Tibial artery (tissue), 4 donors: ENCODE measurements around the gene PSD.

ENCODE experiments used
- DNase-seq, 2 donors: peaks; one replicate each; pipeline ENCODE4 v3.0.0-alpha.2; 2019
- H3K27ac ChIP-seq, 2 donors: fragments of 200-600 bp; sonication (generic) in 1 of 2; 1 replicate in 1 of 2; 2 replicates in 1 of 2; pipeline ENCODE4 v1.5.1; 2018 to 2019; ENCODE audit warnings: mild to moderate bottlenecking in 1 of 2
- H3K27me3 ChIP-seq, 2 donors: fragments of 200-600 bp; sonication (generic) in 1 of 2; one replicate each; pipeline versions ENCODE4 v1.5.1 to v1.6.0; 2016 to 2019
- H3K36me3 ChIP-seq, 3 donors: fragments of 200-600 bp; sonication (generic) in 2 of 3; one replicate each; pipeline ENCODE4 v1.5.1; 2016 to 2019; ENCODE audit warnings: mild to moderate bottlenecking in 2 of 3
- H3K4me1 ChIP-seq, 4 donors: fragments of 200-600 bp; sonication (generic) in 2 of 4; 1 replicate in 3 of 4; 2 replicates in 1 of 4; pipeline ENCODE4 v1.5.1; 2016 to 2019
- H3K4me3 ChIP-seq, 2 donors: fragments of 200-600 bp; sonication (generic) in 1 of 2; 1 replicate in 1 of 2; 2 replicates in 1 of 2; pipeline ENCODE4 v1.5.1; 2018 to 2019; ENCODE audit warnings: mild to moderate bottlenecking in 2 of 2
- H3K9me3 ChIP-seq, 3 donors: fragments of 200-600 bp; sonication (generic) in 1 of 3; one replicate each; pipeline ENCODE4 v1.5.1; 2016 to 2019
- CTCF ChIP-seq, 2 experiments: fragments of 200-600 bp in 1 of 2; fragments of 450-650 bp in 1 of 2; IDR thresholded peaks; one replicate each; pipeline ENCODE4 v1.5.1; 2017 to 2019; ENCODE audit warnings: antibody characterized with exemption in 2 of 2, mild to moderate bottlenecking in 1 of 2, moderate library complexity in 1 of 2
- intact Hi-C: fragments of 100-400 bp; cut with DNase I; formaldehyde crosslinking; loops from one replicate; pipeline ENCODE4 v1.15.0; 2023; ENCODE audit warnings: low total_unique reads

Gene PSD

GRCh38 chr10:102401342-102401654, 17.3 kb downstream of the PSD start:
- DNase-seq: no peak
- TF ChIP-seq CTCF (IDR thresholded peaks at IDR 0.05): no peak
- intact Hi-C loops: loop anchor here (5.0 kb wide), 2 partner anchors 76 to 229 kb away; no protein-coding TSS in a partner anchor
- no peak overlapping the region for H3K4me3 ChIP-seq
- H3K9me3 ChIP-seq: no peaks in the 10 kb centered on the region
- peaks cover 5 to 32% (median 19%) of the 10 kb centered on the region in 4 donors for H3K4me1 ChIP-seq
- peaks cover 12 to 43% (median 20%) of the 10 kb centered on the region in 3 donors for H3K36me3 ChIP-seq
- H3K27ac ChIP-seq: no peak overlapping the region
- H3K27me3 ChIP-seq: peaks cover 0 to 7% of the 10 kb centered on the region in 2 donors

- Histone ChIP-seq H3K27ac (no peak overlapping the region), H3K4me3 (no peak overlapping the region), H3K9me3 (no peaks in the 10 kb centered on the region), H3K27me3 (peaks cover 0 to 3% of the 10 kb centered on the region in 2 donors), H3K4me1 (peaks cover 5 to 37% (median 24%) of the 10 kb centered on the region in 4 donors), H3K36me3 (peaks cover 12 to 43% (median 20%) of the 10 kb centered on the region in 3 donors)
- TF ChIP-seq CTCF (IDR thresholded peaks at IDR 0.05): no peak
- intact Hi-C loops: loop anchor here (5.0 kb wide), 2 partner anchors 77 to 228 kb away; no protein-coding TSS in a partner anchor
- DNase-seq: no peak
These were observed 17.8 kb downstream of the PSD start for GRCh38 chr10:102400598-102401341.

- intact Hi-C loops: loop anchor here (5.0 kb wide), 2 partner anchors 77 to 228 kb away; no protein-coding TSS in a partner anchor
- Histone ChIP-seq H3K36me3 (peaks cover 12 to 43% (median 20%) of the 10 kb centered on the region in 3 donors), H3K4me1 (peaks cover 5 to 38% (median 24%) of the 10 kb centered on the region in 4 donors), H3K4me3 (peak overlapping the region in 1 of 2 donors; percentile 64), H3K27ac (peak overlapping the region; percentile 71 to 89), H3K27me3 (no peaks in the 10 kb centered on the region), H3K9me3 (no peaks in the 10 kb centered on the region)
- no peak for TF ChIP-seq CTCF (IDR thresholded peaks at IDR 0.05)
- DNase-seq: no peak
These were observed 18.5 kb downstream of the PSD start for GRCh38 chr10:102400076-102400475.

- peak; percentile 94 to 95 for TF ChIP-seq CTCF (IDR thresholded peaks at IDR 0.05)
- Histone ChIP-seq H3K36me3 (peaks cover 12 to 43% (median 20%) of the 10 kb centered on the region in 3 donors), H3K4me3 (peak overlapping the region; percentile 57 to 64), H3K4me1 (peaks cover 5 to 41% (median 24%) of the 10 kb centered on the region in 4 donors), H3K27me3 (no peaks in the 10 kb centered on the region), H3K9me3 (no peaks in the 10 kb centered on the region), H3K27ac (peak overlapping the region; percentile 71 to 89)
- intact Hi-C loops: loop anchor here (1.0 to 5.0 kb wide), 3 partner anchors 22 to 227 kb away; no protein-coding TSS in a partner anchor
- DNase-seq: peak; percentile 86 to 93
These were observed 19.2 kb downstream of the PSD start for GRCh38 chr10:102399217-102400021.

- Histone ChIP-seq H3K9me3 (no peaks in the 10 kb centered on the region), H3K27ac (peak overlapping the region; percentile 71 to 89), H3K36me3 (peaks cover 12 to 43% (median 20%) of the 10 kb centered on the region in 3 donors), H3K27me3 (no peaks in the 10 kb centered on the region), H3K4me3 (peak overlapping the region in 1 of 2 donors; percentile 64), H3K4me1 (peaks cover 5 to 46% (median 29%) of the 10 kb centered on the region in 4 donors)
- TF ChIP-seq CTCF (IDR thresholded peaks at IDR 0.05): no peak
- DNase-seq: no peak
- intact Hi-C loops: loop anchor here (1.0 kb wide), 1 partner anchor 23 kb away; no protein-coding TSS in a partner anchor
These were observed 20.2 kb downstream of the PSD start for GRCh38 chr10:102398172-102399020.
